AG09309 (cell line): ENCODE data around the gene ACAP2.
A peak's percentile ranks its signal among the peaks of the same experiment; 100 is the strongest.

Source experiments
- DNase-seq: peaks from one replicate; pipeline ENCODE4 v3.0.0-alpha.2; 2010; ENCODE audit warnings: low read depth
- H3K4me3 ChIP-seq: 2 replicates; pipeline ENCODE4 v1.5.1; 2011; ENCODE audit warnings: mild to moderate bottlenecking, low read depth, low read length, moderate library complexity; ENCODE audit not compliant: control insufficient read depth
- CTCF ChIP-seq: IDR thresholded peaks from 2 replicates; pipeline ENCODE4 v1.5.1; 2011; ENCODE audit warnings: mild to moderate bottlenecking, low read depth, low read length, inconsistent platforms; ENCODE audit not compliant: insufficient read depth, control insufficient read depth; ENCODE audit errors: missing control alignments

Gene ACAP2

DNA sequence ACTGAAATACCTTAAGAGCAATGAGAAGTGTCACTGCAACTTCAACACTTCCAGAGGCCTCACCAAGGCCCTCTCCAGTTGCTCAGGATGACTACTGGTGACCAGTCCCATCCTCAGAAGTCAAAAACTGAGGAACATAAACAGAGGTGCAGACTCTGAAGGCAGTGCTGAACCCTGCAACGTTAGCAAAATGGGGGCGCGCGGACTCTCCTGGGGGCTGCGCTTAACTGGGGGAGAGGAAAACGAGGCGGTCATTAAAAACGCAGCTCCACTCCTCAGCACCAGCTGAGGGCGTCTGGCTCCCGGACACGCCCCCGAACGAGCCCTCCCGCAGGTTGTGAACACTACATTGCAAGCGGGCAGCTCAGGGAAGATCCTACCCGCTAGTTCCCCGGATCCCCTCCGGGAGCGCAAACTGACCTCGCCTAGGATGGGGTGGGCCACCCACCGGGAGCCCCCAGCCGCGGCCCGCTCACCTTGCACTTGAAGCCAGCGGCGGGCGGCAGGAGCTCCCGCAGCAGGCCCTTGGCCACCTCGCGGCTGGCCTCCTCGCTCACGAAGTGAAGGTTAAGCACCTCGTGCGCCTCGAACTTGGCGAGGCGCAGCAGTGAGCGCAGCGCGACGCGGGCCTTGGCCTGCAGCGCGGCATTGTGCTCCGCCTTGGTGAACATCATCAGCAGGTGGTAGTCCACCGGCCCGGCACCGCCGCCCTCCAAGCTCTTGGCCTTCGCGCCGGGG, 172.6 kb downstream of the ACAP2 start:
- TF ChIP-seq CTCF: no peak
- peak overlapping the region; percentile 57 for H3K4me3 ChIP-seq
- no peak for DNase-seq

DNA sequence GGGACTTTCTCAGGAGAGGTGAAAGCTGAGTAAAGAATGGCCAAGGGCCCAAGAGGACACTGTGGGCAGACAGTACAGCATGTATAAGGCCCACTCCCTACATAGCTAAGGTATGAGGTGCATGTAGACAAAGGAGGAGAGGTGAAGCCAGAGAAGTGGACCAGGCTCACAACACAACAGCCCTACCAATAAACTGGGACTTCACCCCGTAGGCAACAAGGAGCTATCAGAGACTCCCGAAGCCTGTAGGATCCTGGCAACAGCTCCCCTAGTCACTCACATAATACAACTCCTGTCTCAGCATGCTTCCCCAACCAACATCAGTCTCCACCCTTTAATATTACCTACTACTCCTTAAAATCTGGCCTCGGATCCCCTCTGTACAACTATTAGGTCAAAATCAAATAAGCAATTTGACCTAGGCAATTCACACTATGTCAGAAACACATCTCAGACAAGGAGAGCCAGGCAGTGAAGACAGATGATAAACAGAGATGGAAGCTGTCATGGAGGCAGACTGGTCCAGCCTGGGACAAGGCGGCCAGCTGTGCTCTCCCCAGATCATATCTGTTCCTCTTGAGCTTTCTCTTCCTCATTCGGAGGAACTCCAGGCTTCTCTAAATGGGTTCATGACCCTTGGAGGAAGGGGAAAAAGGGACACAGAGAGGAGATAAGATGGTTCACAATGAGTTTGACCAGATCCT, 173.3 kb downstream of the ACAP2 start:
- TF ChIP-seq CTCF: no peak
- peak overlapping the region; percentile 57 for H3K4me3 ChIP-seq
- DNase-seq: no peak

DNA sequence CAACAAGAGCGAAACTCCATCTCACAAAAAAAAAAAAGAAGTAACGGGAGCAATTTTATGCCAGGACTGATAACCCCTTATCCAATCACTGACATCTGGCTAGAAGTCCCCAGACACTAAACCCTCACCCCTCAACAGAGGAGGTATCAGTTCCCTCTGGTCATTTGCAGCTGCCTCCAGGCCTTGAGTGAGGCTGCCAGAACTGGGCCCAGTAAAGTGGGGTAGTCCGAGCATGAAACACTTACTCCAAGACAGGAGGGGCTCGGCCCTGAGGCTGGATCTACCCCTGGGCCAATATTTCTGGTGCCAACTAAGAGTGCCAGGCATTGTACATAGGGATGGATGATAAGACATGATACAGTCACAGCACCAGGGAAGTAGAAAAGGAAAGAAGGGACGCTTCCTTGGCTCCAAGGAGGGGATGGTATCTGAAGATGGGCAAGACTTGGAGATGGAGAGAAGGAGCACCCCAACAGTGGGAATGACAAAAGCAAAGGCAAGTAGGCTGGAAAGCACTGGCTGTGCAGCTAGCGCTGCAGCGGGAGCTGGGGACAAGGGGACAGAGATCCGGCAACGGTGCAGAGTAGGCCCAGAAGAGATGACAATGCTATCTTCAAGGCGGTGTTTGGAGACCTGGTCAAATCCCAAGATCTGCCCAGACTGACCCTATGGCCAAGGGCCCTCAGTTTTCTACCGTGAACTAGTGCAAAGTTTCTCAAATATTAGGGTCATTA, 174.1 kb downstream of the ACAP2 start:
- DNase-seq: no peak
- no peak overlapping the region for H3K4me3 ChIP-seq
- TF ChIP-seq CTCF: no peak

DNA sequence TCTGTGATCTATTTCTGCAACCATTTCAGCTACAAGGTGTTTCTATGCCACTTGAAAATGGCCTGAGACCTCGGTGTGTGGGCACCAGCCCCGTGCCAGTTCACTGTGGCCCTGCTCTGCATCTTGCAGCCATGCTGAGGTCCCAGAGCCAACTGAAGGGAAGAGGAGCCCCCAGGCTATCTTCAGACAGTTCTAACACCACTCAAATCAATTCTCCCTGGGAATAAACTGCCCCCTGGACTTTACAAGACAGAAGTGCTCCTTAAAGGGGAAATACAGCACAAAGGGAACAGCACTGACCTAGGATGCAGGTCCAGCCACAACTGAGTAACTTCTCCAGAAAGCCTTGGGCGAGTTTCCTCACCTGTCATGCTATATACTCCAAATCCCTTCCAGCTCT, 175.7 kb downstream of the ACAP2 start:
- TF ChIP-seq CTCF: no peak
- no peak for DNase-seq
- no peak overlapping the region for H3K4me3 ChIP-seq

DNA sequence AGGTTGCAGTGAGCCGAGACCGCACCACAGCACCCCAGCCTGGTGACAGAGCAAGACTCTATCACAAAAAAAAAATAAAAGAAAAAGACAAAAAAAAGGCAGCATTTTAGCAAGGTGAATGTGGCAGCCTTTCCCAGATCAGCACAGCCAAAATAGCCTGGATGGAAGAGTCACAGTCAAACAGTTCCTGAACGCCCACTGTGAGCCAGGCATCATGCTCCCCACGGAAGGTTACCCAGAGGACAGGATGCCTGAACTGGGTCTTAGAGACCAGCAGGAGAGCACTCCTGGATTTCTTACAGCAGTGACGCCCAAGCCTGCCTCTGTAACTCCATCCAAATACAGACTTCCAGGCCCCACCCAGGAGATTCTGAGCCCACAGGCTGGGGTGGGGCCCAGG, 176.4 kb downstream of the ACAP2 start:
- no peak overlapping the region for H3K4me3 ChIP-seq
- DNase-seq: no peak
- no peak for TF ChIP-seq CTCF

- no peak overlapping the region for H3K4me3 ChIP-seq
- no peak for DNase-seq
- TF ChIP-seq CTCF: no peak
Observed at GRCh38 chr3:195265363-195265976, 177.3 kb downstream of the ACAP2 start.
